ENCODE results near the gene P2RX1.
A peak's percentile ranks its signal among the peaks of the same experiment; 100 is the strongest.
"Not testable (repeated sequence)": the region's sequence is repeated elsewhere in the genome, so short reads cannot be mapped to it uniquely, and the experiment has no call there.

P2RX1 gene

DNA sequence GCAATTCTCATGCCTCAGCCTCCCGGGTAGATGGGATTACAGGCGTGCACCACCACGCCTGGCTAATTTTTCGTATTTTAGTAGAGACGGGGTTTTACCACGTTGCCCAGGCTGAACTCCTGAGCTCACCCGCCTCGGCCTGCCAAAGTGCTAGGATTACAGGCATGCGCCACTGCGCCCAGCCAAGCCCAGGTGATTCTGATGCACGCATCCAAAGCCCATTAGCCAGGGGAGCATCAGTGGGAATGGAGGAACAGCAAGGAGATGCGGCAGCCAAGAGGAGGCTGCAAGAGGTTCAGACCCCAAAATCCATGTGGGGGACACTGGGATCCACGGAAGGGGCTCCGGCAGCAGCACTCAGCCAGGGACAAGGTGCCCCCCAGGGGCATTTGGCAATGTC is 35.9 kb upstream of the P2RX1 start:
- DNase-seq (ENCODE audit: low read depth, low spot score), result no peak

DNA sequence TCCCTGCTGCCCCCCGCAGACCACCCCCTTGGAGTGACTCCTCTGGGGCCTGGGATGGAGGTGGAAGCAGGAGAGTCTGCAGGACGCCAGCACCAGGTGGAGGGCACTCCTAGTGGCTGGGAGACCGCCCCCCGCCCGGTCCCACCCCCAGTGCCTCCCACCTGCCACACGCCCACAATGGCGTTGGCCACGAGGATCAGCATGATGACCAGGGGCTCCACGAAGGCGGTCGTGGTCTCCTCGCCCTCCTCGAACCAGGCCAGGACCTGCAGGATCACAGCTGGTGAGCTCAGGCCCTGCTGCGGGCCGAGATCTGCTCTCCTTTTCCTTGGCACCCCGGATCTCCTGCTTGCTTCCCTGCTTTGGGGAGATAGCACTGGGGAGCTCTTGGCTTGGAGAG is 35.2 kb upstream of the P2RX1 start:
- no peak for DNase-seq (ENCODE audit: low read depth, low spot score)

DNA sequence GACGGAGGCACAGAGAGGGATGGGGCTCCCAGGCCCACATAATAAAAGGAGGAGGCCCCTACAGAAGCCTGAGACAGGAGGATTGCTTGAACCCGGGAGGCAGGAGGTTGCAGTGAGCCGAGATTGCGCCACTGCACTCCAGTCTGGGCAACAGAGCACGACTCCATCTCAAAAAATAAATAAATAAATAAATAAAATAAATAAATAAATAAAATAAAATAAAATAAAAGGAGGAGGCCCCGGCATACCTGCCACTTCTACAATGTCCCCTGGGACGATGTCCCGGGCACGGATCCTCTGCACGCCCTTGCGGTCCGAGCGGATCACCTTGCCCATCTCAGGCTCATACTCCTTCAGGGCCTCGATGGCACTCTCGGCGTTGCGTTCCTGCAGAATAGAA is 34.7 kb upstream of the P2RX1 start:
- no peak for DNase-seq (ENCODE audit: low read depth, low spot score)

DNA sequence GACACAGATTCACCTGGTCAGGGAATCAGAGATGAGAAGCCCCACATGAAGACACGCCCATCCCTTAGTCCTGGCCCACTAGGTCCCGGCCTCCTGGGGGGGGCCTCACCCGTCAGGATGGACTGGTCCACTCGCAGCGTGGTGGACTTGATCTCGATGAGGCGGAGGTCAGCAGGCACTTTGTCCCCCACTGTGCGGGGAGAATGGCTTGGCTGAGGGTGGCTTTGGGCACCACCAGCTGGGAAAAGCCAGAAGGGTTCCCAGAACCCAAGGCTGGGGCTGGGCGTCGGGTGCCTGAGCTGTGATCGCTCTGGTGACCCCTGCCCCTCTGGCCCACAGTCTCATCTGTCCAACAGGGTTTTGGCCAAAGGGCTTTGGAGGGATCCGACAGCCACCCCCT is 34.3 kb upstream of the P2RX1 start:
- DNase-seq (ENCODE audit: low read depth, low spot score), result no peak

DNA sequence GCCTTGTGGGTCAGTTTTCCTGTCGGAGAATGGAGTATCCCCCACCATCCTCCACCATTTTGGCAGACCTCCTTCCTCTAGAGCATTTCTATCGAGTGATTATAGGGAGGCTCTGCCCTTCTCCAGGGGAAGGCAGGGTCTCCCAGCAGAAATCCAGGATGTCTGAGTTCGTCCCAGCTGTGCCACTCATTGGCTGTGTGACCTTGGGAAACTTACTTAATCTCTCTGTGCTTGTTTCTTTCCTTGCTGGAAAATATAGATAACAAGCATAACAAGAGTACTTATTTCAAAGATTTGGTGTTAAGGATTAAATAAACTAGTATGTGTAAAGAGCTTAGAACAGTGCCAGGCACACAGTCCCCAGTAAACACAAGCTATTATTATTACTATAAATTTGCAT is 33.2 kb upstream of the P2RX1 start:
- DNase-seq (ENCODE audit: low read depth, low spot score), result no peak

DNA sequence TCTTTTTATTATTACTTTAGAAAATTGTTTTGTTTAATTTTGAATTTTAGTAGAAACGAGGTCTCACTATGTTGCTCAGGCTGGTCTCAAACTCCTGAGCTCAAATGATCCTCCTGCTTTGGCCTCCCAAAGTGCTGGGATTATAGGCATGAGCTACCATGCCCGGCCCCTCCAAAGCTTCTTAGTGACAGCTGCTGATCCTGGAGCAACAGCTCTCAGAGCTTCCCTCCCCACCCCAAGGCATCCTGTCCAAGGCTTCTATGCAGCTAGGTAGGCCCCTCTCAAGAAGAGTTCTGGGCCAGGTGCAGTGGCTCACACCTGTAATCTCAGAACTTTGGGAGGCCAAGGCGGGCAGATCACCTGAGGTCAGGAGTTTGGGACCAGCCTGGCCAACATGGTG is 32.3 kb upstream of the P2RX1 start:
- DNase-seq (ENCODE audit: low read depth, low spot score), result not testable (repeated sequence)

DNA sequence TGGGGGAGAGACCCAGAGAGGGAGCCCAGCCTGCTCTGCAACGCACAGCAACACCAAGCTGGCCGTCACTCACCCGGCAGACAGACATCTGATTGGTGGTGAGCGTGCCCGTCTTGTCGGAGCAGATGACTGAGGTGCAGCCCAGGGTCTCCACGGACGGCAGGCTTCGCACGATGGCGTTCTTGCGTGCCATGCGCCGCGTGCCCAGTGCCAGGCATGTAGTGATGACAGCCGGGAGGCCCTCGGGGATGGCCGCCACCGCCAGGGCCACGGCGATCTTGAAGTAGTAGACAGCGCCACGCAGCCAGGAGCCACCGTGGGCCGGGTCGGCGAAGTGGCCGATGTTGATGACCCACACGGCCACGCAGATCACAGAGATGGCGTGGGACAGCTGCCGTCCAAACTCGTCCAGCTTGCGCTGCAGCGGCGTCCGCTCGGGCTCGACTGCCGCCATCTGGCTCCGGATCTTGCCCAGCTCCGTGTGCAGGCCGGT is 31.1 kb upstream of the P2RX1 start:
- no peak for DNase-seq (ENCODE audit: low read depth, low spot score)

DNA sequence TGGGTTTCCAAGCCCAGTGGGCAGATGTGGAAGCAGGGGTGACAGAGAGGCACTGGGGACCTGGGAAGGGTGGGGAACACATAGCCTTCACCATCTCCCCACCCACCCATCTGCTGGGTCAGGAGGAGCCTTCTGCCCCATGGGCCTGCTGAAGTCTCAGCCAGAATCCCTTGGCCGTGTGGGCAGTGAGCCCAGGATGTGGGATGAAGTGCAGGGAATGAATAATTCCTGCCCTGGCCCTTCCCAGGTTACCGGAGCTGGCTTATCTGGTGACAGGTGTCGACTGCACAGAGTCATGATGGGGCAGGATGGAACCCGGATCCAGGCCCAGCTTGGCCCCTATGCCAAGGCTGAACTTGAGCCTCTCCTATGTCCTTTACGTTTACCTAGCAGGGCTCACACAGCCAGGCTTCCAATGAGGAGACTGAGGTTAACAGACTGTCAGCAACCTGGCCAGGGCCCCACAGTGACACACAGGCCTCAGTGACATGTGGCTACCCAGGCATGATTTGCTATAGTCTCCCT is 30.5 kb upstream of the P2RX1 start:
- no peak for DNase-seq (ENCODE audit: low read depth, low spot score)

DNA sequence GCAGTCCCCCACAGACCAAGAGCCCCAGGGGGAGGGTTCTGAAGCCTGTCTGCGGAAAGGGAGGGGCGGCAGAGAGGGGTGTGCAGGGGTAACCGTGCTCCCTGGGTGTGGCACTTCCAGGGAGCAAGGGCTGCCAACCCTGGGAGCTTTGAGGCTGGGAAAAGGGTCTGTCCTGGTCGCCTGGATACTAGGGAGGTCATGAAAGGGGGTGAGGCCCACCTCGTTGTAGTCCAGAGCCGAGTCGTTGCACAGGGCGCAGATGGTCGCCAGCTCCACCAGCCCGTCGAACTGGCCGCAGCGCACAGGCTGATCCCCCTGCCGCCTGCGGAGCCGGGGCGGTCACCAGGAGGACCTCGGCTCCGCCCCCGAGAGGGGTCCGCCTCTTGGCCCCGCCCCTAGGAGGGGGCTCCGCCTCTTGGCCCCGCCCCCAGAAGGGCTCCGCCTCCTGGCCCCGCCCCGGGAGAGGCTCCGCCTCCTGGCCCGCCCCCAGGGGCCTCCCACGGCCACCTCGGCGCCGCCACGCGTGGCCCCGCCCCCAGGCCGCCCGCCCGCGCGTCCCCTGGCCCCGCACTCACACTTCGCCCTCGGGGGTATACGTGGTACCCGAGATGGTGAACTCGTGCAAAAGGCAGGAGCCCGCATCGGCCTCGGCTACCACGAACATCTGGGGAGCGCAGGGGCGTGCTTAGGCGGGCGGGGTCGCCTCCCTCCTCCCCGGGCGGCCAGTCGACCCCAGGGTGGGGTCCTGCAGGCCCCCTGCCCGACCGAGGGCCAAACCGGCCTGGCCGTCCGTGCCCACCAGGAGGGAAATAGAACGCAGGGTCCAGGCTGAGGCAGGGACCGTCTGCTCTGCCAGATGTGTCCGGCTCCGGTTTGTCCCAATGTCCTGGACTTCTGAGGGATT is 28.5 kb upstream of the P2RX1 start:
- DNase-seq (ENCODE audit: low read depth, low spot score), result peak; percentile 74

DNA sequence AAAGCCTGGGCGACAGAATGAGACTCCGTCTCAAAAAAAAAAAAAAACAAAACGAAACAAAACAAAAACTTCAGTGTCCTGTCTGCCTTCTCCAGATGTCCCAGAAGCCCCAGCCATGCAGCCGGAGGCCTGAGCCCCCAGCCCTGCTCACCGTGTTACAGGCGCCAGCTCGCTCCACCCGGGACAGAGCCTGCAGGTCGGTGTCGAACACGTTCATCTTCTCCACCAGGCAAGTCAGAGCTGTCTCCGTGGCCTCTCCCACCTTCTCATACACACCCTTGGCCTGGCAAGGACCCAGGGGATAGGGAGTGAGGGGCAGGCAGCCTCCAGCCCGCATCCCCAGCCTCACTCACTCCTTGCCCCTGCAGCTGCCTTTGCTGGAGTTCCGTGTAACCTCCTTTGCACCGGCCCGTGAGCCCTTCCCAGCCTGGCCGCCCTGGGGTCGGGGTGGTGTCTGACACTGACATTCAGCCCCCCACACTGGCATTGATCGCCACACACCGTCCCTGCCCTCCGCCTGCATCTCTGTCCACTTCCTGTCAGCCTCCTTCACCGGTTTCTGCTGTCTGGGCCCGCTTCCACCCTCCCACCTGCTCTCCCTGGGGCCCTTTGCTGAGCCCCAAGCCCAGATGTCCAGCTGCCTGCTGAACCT is 27.1 kb upstream of the P2RX1 start:
- no peak for DNase-seq (ENCODE audit: low read depth, low spot score)

DNA sequence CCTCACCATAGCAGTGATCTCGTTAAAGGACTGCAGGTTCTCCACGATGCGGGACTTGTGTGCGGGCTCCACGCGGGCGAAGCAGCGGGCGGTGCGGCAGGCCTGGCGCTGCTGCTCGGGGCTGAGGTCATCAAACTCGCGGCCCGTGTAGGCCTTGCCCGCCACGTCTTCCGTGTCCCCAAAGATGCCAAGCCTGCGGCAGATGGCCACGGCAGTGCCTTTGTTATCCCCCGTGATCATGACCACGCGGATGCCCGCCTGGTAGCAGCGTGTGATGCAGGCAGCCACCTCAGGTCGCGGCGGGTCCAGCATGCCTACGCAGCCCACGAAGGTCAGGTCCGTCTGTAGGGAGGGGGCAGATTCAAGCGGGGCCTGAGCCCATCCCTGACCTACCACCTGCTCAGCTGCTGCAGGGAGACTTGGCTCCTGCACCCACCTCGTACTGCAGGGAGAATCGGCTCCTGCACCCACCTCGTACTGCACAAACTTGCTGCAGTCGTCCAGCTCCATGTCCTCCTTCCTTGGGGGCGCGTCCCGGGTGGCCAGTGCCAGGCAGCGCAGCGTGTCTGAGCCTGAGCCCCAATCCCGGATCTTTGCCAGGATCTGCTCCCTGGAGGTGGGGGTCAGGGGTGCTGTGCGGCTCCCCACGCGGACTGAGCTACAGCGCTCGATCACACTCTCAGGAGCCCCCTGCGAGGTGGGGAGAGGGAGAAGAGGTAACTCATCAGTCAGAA is 24.9 kb upstream of the P2RX1 start:
- DNase-seq (ENCODE audit: low read depth, low spot score), result no peak

DNA sequence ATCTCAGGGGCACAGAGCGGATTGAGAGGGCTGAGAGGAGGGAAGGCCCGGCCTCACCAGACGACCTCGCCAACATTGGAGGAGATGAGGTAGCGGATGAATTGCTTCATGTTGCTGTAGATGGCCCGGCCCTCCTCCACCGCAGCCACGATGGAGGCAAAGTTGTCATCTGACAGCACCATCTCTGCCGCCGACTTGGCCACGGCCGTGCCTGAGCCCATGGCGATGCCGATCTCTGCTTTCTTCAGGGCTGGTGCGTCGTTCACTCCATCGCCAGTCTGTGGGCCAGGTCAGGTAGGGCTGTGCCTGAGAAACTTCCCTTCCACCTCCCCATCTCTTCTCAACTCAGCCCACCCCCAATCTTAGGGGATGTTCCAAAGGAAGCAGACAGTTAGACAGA is 21.1 kb upstream of the P2RX1 start:
- DNase-seq (ENCODE audit: low read depth, low spot score), result no peak

DNA sequence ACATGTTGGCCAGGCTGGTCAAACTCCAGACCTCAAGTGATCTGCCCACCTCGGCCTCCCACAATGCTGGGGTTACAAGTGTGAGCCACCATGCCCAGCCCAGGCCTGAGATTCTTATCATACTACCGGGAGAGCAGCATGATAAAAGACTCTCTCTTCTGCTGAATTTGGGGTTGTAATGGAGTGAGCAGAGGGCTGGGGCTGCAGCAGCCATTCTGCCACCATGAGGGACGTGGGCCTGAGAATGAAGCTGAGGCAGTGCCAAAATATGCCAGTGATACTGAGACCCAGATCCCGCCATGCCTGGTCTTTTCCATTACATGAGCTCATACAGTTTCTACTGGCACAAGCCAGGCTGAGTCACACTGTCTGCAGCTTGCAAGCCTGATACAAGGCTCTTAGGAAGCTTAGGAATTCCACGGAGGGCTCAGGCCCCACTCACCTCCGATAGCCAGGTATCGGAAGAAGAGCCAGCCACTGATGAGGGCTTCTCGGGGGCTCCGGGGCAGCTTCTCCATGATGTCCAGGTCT is 19.6 kb upstream of the P2RX1 start:
- no peak for DNase-seq (ENCODE audit: low read depth, low spot score)

DNA sequence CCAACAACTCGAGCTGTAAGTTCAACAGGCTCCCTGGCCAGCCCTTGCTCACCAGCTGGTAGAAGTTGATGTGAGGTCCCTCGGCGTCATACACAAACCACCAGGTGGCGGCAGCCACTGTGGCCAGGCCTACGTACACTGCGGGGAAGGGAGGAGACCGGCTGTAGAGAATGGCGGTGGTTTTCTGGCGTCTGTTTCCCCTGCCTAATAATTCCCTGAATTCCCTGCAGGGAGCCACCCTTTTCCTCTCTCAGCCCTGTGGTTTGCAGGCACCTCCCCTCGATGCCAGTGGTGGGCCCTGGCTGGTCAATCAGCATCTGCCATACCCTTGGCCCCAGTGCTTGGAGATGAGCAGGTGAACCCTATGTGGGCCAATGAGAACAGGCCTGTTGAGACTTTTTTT is 18.9 kb upstream of the P2RX1 start:
- peak; percentile 92 for DNase-seq (ENCODE audit: low read depth, low spot score)

DNA sequence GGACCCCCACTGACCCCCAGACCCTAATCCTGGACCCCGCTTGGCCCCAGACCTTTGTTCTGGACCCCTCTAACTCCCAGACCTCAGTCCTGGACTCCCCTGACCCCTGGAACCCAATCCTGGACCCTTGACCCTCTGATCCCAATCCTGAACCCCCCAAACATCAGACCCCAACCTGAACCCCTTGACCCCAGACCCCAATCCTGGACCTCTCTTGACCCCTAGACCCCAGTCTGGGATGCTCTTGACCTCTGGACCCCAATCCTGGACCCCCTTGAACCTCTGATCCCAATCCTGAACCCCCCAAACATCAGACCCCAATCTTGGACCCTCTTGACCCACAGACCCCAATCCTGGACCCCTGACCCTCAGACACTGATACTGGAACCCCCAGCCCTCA is 13.5 kb upstream of the P2RX1 start:
- no peak for DNase-seq (ENCODE audit: low read depth, low spot score)

DNA sequence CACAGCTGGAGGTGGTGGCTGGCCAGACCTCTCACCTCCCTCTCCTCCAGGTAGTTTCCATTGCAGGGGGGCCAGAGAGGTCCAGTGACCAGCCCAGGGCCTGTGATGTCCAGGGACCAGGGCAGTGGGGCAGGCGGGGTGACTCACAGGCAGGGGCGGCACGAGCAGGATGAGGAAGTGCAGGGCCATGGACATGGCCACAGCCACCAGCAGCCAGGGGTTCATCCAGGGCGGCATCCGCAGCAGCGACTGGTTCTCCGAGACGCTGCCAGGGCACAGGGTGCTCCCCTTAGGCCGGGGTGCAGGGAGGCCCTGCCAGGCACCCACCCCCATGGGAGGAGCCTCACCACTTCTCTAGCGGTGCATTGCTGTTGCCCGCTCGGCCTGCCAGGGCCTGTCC is 12.9 kb upstream of the P2RX1 start:
- DNase-seq (ENCODE audit: low read depth, low spot score), result no peak

DNA sequence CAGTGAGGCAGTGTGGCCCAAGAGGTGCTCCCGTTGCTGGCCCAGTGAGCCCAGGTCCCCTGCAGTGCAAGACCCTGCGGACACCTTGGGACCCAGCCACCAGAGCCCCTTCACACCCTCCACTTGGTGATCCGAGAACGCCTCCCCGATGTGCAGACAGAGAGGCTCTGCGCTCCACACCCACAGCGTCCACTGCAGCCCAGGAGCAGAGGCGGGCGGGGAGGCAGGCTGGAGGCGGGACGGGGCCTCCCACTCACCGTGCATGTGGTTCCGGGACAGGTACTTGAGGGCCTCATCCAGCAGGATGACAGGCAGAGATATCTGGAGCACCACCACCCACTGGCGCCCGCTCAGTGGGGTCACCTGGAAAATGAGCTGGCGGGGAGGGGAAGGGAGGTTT is 12.1 kb upstream of the P2RX1 start:
- DNase-seq (ENCODE audit: low read depth, low spot score), result no peak

DNA sequence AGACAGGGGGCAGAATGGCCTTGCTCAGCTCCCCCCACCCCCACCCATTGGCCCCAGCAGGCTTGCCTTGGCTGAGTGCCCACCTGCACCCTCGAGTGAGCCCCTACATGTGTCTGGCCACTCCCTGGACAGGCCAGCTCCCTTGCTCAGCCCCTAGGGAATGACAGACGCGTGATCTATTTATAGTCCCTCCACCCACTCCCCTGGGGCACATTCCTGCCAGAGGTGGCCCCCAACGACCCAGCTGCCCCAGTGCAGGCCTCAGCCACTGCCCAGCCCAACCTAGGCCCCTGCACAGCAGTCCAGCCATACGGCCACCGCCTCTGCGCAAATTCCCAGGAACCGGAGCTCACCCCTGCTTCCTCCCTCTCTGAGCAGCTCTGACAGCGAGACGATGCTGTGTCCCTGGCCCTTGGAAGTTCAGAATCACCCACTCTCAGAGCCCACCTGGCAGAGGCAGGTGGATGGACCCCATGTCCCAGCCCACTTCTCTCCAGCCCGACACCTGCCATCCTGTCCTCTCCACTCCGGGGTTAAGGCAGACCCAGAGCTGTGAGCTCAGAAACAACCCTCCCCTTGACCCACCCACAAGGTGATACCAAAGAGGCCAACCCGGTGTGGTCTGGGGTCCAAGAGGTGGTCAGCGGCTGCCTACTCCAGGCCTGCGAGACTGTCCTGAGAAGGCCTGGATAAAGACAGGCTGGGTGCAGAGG is 11.5 kb upstream of the P2RX1 start:
- peak; percentile 73 for DNase-seq (ENCODE audit: low read depth, low spot score)

DNA sequence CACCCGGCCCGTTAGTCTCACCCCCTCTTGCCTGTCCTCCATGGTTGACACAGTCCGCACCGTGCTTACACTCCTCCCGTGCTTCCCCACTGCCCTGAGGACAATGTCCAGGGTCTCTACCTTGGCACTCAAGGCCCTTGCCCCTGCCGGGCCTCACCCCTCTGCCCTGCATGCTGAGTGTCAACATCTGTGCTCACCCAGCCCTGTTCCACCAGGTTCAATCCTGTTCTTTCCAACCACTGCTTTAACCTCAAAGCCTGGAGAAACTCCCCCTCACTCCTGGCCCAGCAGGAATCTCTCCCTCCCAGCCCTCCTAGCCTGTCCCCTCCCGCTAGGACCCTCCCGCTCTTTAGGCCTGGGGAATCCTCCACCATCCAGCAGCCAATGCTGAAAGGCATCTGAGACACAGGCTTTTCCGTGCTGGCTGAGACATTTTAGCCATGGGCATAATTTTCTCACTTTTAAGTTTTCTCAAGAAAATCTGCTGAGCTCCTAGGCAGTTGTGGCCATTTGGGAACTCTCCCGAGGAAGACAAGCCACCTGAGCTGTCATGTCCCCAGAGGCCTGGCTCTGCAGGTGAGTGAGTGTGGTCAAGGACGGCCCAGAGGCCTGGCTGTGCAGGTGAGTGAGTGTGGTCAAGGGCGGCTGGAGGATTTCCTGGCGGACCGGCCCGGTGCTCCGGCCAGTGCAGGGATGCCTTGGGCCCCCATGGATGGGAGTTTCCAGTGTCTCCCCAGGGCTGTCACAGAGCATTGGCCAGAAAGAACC is 10.8 kb upstream of the P2RX1 start:
- DNase-seq (ENCODE audit: low read depth, low spot score), result peak; percentile 50

DNA sequence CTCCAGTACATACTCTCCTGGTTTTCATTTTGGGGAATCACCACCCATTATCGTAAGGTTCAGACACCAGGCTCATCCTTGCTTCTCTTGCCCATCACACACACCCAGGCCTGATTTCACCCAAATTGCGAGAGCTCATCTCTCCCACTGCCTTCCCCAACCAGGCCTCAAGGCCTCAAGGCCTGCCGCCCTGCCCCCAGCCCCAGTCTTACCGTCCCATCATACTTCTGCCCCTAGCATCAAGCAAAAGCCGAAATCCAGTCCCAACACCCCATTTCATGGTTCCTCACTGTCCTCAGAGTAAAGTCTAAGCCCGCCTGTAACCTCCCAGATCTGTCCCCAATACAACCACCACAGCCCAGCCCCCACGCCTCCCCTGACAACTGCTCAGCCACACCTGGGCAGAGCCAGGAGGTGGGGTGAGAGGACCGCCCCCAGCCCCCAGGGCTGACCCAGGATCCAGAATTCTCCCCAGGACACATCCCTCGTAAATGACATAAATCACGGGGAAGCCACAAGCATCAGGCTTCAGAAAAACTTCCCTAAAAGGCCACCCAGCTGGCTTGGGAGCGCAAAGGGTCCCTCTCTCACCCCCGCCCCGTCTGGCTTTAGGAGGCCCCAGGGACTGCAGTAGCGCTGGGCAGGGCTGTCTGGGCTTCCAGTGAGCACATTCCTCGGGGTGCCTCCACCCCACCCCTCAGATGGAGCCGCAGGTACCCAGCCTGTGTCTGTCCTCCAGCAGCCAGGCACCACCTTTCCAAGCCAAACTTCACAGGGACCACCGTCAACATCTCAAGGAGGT is 9.6 kb upstream of the P2RX1 start:
- no peak for DNase-seq (ENCODE audit: low read depth, low spot score)

All from ELF-1 (cell line).